Measurements from ENCODE around the gene ACAT2.
"Not testable (repeated sequence)": the region's sequence is repeated elsewhere in the genome, so short reads cannot be mapped to it uniquely, and the experiment has no call there.

The ACAT2 gene

GRCh38 chr6:159777240-159777904 is 15.5 kb downstream of the ACAT2 start:
- no peak for DNase-seq

- no peak for DNase-seq
Measured at GRCh38 chr6:159778131-159778530, 16.3 kb downstream of the ACAT2 start.

DNA sequence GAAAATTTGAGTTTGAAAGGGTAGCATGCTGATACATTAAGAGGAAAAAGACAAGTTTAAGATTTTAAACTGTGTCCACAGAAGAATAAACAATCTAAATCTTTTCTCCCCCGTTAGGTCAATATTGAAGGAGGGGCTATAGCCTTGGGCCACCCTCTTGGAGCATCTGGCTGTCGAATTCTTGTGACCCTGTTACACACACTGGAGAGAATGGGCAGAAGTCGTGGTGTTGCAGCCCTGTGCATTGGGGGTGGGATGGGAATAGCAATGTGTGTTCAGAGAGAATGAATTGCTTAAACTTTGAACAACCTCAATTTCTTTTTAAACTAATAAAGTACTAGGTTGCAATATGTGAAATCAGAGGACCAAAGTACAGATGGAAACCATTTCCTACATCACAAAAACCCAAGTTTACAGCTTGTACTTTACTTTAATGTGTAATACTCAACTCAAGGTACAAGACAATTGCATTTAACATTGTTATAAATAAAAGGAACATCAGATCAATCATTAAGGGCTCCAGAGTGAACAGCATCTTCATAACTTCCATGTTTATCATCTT is 16.8 kb downstream of the ACAT2 start:
- DNase-seq, result no peak

GRCh38 chr6:159788276-159788675 is 26.4 kb downstream of the ACAT2 start:
- DNase-seq, result no peak

DNA sequence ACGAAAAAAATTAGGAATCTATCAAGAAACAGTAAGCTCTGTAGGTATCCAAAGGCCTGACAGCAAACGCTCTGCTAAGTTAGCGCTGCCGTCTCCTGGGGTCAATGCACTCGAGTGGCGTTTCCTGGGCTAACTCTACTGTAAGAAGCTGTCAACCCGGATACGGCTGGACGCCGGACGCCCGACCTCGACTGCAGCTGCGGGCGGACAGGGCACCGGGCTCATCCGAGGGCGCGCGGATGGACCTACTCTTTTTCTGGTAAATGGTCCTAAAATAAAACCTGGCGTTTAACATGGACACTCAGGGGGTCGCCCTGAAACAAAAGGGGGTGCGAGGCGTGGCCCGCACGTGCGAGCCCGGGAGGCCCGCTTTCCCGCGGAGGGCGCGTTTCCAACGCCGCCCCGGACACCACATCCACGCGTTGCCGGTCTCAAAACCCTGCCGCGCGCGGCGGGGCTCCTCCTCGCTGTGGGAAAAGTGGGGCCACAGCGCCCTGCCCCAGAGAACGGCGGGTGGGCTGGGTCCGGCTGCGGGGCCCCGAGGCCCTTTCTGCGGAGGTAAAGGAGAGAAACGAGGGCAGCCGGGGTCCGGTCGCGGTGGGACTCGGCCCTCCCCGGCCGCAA is 27.0 kb downstream of the ACAT2 start:
- DNase-seq, result peak; percentile 42

- peak; percentile 97 for DNase-seq
Measured at GRCh38 chr6:159789377-159790148, 27.7 kb downstream of the ACAT2 start, which contains the start of gene TCP1. Gene TCP1 (minus strand): TSS chr6:159789602. CDS start chr6:159789468, 134 bp downstream.

DNA sequence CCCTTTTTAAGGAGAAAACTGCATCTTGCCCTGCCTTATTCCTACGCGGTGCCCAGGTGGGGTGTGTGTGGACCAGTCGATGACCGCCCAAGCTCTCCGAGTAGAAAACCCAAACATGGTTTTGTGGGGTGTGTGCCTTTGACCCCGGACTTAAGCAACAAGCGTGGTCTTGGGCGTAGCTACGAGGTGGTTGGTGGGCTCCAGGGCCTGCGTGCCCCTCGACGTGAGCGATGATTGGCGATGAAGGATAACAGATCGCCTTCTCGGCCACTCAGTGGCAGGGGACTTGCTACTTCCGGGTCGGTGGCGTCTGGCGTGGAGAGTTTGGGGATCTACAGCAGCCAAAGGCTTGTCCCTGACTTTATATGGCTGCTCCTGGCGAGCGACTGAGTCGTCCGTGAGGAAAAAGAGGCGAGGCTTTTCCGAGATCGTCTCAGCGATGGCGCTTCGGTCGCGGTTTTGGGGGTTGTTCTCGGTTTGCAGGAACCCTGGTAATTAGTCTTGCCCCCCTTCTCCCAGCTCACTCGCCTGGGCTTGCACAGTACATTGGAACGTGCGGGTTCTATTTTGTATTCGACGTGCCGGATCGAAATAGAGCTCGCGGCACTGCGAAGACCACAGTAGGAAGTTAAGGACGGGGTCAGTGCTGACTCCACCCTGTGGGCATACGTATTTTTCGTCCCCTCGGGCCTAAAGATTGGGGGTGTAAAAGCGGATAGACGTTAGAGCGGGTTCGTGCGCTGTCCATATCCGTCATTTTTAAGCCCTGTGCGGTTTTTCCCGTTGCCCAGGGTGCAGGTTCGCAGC is 28.5 kb downstream of the ACAT2 start, which contains the start of gene MRPL18:
TSS of gene MRPL18 (plus strand) at position 319 of the 807 bp plus-strand sequence. CDS start at position 440, 121 bp downstream.
- peak; percentile 79 for DNase-seq

DNA sequence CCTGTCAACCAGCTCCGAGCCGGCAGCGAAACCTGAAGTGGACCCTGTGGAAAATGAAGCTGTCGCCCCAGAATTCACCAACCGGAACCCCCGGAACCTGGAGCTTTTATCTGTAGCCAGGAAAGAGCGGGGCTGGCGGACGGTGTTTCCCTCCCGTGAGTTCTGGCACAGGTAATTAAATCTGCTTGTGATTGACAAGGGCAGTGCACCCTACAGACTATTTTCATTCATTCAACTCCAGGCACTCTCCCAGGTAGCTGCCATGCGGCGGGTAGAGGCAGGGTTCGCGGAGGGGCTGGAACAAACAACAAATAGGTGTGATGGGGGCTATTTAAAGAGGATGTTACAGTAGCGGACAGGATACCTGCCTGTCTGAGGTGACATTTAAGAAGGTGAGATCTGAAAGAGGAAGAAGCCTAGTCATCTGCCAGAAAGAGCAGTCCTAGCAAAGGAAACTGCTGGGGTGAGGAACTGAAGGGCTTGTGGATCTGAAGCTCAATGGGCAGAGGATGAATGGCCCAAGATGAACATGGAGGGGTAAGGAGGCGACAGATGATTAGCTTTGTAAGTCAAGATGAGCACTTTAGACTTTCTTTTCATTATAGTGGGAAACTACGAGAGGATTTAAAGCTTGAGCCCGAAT is 29.2 kb downstream of the ACAT2 start:
- no peak for DNase-seq

DNA sequence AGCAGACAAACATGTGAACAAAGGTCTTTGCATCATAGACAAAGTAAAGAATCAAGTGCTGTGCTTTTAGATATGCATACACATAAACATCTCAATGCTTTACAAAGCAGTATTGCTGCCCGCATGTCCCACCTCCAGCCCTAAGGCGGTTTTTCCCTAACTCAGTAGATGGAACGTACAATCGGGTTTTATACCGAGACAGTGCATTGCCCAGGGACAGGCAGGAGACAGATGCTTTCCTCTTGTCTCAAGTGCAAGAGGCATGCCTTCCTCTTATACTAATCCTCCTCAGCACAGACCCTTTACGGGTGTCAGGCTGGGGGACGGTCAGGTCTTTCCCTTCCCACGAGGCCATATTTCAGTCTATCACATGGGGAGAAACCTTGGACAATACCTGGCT is 33.1 kb downstream of the ACAT2 start:
- not testable (repeated sequence) for DNase-seq

DNA sequence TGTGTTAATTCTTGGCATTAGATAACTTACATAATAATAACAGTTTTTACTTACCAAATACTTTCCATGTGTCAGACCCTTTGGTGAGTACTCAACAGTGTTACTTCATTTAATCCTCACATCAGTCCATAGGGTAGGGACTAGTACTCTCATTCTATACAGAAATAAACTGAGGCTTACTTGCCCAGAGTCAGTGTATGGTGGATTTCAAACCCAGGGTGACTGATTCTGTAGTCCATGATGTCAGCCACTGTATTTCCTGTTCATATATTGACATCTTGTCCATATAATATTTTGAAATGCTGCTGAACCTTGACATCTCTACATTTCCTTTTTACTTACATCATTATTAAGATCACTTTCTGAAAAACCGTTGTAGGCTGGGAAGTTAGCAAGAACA is 35.7 kb downstream of the ACAT2 start:
- DNase-seq, result no peak

GRCh38 chr6:159800141-159800865 is 38.5 kb downstream of the ACAT2 start, which contains the start of gene PNLDC1:
Gene PNLDC1 (plus strand): TSS chr6:159800276. CDS start chr6:159800308, 32 bp downstream.
- no peak for DNase-seq

DNA sequence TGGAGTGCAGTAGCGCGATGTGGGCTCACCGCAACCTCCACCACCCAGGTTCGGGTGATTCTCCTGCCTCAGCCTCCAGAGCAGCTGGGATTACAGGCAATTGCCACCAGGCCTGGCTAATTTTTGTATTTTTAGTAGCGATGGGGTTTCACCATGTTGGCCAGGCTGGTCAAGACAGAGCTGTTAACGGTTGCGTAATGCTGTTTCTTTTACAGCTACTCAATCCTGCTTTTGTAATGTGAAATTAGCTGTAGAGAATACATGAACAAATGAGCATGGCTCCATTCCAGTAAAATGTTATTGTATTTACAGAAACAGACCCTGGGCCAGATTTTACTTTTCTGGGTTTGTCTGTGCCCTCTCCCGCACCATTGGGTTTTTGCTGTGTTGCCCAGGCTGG is 40.1 kb downstream of the ACAT2 start:
- no peak for DNase-seq

GRCh38 chr6:159804504-159804903 is 42.7 kb downstream of the ACAT2 start:
- DNase-seq, result no peak

GRCh38 chr6:159805440-159806020 is 43.7 kb downstream of the ACAT2 start:
- DNase-seq, result no peak

GRCh38 chr6:159806021-159806458 is 44.2 kb downstream of the ACAT2 start:
- DNase-seq, result no peak

GRCh38 chr6:159807150-159807858 is 45.5 kb downstream of the ACAT2 start:
- no peak for DNase-seq

GRCh38 chr6:159808647-159809046 is 46.8 kb downstream of the ACAT2 start:
- no peak for DNase-seq

- no peak for DNase-seq
Measured at GRCh38 chr6:159809149-159809548, 47.3 kb downstream of the ACAT2 start.

GRCh38 chr6:159813781-159814180 is 51.9 kb downstream of the ACAT2 start:
- no peak for DNase-seq

- DNase-seq, result no peak
Measured at GRCh38 chr6:159815410-159815809, 53.6 kb downstream of the ACAT2 start.

Measured in activated CD4-positive, CD25-positive, alpha-beta regulatory T cell treated with anti-CD3 and anti-CD28 coated beads, Interleukin-2, amount 50 U/mL, for 72 hours (primary cell).